ENCODE measurements around the gene KCNF1.

DNA sequence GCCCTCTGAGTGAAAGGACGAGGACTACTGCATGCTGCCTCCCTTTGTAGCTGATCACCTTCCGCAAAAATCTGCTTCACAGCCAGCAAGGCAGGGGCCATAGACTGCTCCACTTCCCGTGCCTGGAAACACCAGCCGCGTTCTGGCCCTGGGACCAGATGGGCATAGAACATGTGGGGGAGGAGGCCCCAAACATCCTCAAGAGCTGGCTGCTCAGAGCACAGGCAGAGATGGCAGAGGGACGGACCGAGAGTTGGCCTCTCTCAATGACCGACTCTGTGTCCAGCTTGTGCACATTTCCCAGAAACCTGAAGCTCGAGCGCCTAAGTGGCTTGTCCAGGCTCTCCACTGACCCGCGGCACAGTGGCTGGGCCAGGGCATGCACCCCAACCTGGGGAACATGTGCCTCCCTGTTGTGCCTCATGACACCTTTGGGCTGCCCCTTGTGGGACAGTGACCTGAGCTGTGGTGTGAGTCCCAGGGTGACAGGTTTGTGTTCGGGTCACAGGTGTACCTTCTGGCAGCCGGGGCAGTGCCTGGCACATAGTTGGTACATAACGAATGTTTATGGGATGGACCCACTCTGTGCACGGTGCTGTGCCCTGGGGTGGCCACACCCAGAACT lies 9.1 kb downstream of the KCNF1 start:
- no peak for TF ChIP-seq ZNF274 (IDR thresholded peaks at IDR 0.05; ENCODE audit: low read depth, low read length)
- no peak for TF ChIP-seq YY1 (IDR thresholded peaks at IDR 0.05; ENCODE audit: insufficient read depth, insufficient read length)
